GM12892 (cell line): Measurements from ENCODE around the gene RTP3.

Experiments
- POLR2A ChIP-seq: IDR thresholded peaks from 2 replicates; pipeline ENCODE4 v1.6.1; 2011; ENCODE audit warnings: low read depth, low read length, control low read depth
- POLR2AphosphoS5 ChIP-seq: IDR thresholded peaks from 2 replicates; pipeline ENCODE4 v1.6.1; 2011; ENCODE audit warnings: low read depth, low read length, control low read depth

- TF ChIP-seq POLR2A = no peak
- TF ChIP-seq POLR2AphosphoS5 = no peak
These were observed 25.0 kb upstream of the RTP3 start for GRCh38 chr3:46472736-46473135.
